ENCODE data around the gene FAM200B.
A peak's percentile ranks its signal among the peaks of the same experiment; 100 is the strongest.

FAM200B gene

DNA sequence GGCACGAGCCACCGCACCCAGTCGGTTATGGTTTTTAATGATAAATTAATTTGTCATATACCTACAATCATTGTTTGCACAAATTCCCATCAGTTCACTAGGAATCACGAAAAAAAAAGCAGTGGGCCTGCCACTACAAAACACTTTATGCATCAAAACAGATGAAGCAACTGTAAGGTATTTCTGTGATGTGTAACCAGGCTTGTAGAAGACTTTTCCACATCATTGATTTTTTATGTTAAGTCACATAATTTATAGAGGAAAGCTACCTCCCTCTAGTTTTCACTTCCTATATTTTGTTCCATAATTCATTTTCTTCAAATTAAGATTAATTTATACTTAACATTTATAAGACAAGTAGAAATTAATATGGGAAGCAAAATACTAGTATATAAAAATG, 6.7 kb upstream of the FAM200B start:
- TF ChIP-seq EZH2phosphoT487 (IDR thresholded peaks at IDR 0.05; ENCODE audit: borderline replicate concordance, low read length) = no peak
- TF ChIP-seq, protein P1, sequence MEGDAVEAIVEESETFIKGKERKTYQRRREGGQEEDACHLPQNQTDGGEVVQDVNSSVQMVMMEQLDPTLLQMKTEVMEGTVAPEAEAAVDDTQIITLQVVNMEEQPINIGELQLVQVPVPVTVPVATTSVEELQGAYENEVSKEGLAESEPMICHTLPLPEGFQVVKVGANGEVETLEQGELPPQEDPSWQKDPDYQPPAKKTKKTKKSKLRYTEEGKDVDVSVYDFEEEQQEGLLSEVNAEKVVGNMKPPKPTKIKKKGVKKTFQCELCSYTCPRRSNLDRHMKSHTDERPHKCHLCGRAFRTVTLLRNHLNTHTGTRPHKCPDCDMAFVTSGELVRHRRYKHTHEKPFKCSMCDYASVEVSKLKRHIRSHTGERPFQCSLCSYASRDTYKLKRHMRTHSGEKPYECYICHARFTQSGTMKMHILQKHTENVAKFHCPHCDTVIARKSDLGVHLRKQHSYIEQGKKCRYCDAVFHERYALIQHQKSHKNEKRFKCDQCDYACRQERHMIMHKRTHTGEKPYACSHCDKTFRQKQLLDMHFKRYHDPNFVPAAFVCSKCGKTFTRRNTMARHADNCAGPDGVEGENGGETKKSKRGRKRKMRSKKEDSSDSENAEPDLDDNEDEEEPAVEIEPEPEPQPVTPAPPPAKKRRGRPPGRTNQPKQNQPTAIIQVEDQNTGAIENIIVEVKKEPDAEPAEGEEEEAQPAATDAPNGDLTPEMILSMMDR (IDR thresholded peaks at IDR 0.05; ENCODE audit: low read depth, low read length, poor library complexity, severe bottlenecking) = no peak
- H3K27me3 ChIP-seq (ENCODE audit: control insufficient read depth, low read length) = no peaks in the 10 kb centered on the region
- peak overlapping the region; percentile 90 for H3K4me3 ChIP-seq (ENCODE audit: low read length)
- H3K79me2 ChIP-seq (ENCODE audit: control insufficient read depth, low read length) = peaks cover 95% of the 10 kb centered on the region
- H3F3A ChIP-seq (ENCODE audit: control insufficient read depth, insufficient read depth) = peaks cover 42% of the 10 kb centered on the region
- H3K4me2 ChIP-seq (ENCODE audit: low read length) = peak overlapping the region; percentile 67
- no peaks in the 10 kb centered on the region for H4K20me1 ChIP-seq (ENCODE audit: control insufficient read depth, insufficient read depth, low read depth, low read length)
- H3K9me2 ChIP-seq (replicated peaks; ENCODE audit: control insufficient read depth, low read length) = no peaks in the 10 kb centered on the region
- H3K36me3 ChIP-seq (ENCODE audit: control insufficient read depth, low read length) = peaks cover 68% of the 10 kb centered on the region
- H3K4me1 ChIP-seq (ENCODE audit: control insufficient read depth, low read length) = peaks cover 92% of the 10 kb centered on the region
- peak overlapping the region; percentile 93 for H3K27ac ChIP-seq (ENCODE audit: low read depth, low read length)
- H3K9me3 ChIP-seq (ENCODE audit: control insufficient read depth, insufficient read depth, low read length) = no peaks in the 10 kb centered on the region

DNA sequence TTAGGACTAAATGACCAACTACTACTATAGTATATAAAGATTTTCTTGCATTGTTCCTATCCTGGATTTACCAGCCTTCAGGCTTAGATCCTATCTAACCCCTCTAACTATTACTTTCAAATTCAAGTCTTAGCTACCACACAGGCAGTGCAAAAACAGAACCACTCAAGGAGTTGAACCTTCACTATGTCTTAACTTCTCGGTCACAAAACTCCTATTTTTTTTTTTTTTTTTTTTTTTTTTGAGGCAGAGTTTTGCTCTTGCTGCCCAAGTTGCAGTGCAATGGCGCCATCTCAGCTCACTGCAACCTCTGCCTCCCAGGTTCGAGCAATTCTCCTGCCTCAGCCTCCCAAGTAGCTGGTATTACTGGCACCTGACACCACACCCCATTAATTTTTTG, 6.3 kb upstream of the FAM200B start:
- H3K36me3 ChIP-seq (ENCODE audit: control insufficient read depth, low read length) = peaks cover 68% of the 10 kb centered on the region
- peaks cover 95% of the 10 kb centered on the region for H3K79me2 ChIP-seq (ENCODE audit: control insufficient read depth, low read length)
- H3K9me3 ChIP-seq (ENCODE audit: control insufficient read depth, insufficient read depth, low read length) = no peaks in the 10 kb centered on the region
- peaks cover 40% of the 10 kb centered on the region for H3F3A ChIP-seq (ENCODE audit: control insufficient read depth, insufficient read depth)
- no peaks in the 10 kb centered on the region for H3K9me2 ChIP-seq (replicated peaks; ENCODE audit: control insufficient read depth, low read length)
- peaks cover 88% of the 10 kb centered on the region for H3K4me1 ChIP-seq (ENCODE audit: control insufficient read depth, low read length)
- H4K20me1 ChIP-seq (ENCODE audit: control insufficient read depth, insufficient read depth, low read depth, low read length) = no peaks in the 10 kb centered on the region
- H3K4me2 ChIP-seq (ENCODE audit: low read length) = peak overlapping the region; percentile 67
- no peaks in the 10 kb centered on the region for H3K27me3 ChIP-seq (ENCODE audit: control insufficient read depth, low read length)
- no peak for TF ChIP-seq EZH2phosphoT487 (IDR thresholded peaks at IDR 0.05; ENCODE audit: borderline replicate concordance, low read length)
- TF ChIP-seq, protein P1 (IDR thresholded peaks at IDR 0.05; ENCODE audit: low read depth, low read length, poor library complexity, severe bottlenecking) = peak; percentile 42
- H3K4me3 ChIP-seq (ENCODE audit: low read length) = peak overlapping the region; percentile 90
- H3K27ac ChIP-seq (ENCODE audit: low read depth, low read length) = peak overlapping the region; percentile 93

DNA sequence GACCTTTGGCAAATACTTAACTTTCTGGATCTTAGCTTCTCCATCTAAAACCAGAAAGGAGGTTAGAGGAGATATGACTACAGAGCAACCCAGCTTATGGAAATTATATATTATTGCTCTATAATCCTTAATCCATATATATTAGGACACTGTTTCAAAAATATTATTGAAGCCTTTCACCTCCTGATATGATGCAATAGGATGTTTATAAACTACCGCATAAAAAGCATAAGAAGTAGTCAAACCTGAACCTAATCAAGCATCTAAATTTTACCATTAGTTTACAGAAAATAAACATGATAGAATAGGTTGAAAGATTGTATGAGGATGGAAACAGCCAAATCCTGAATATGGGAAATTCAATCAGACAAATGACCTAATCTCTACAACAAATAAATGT, 5.6 kb upstream of the FAM200B start:
- Histone ChIP-seq H3K4me3 (ENCODE audit: low read length) (peak overlapping the region; percentile 90), H3K36me3 (ENCODE audit: control insufficient read depth, low read length) (peaks cover 70% of the 10 kb centered on the region), H3K9me2 (replicated peaks; ENCODE audit: control insufficient read depth, low read length) (no peaks in the 10 kb centered on the region), H3K27me3 (ENCODE audit: control insufficient read depth, low read length) (no peaks in the 10 kb centered on the region), H3K4me1 (ENCODE audit: control insufficient read depth, low read length) (peaks cover 81% of the 10 kb centered on the region), H3K9me3 (ENCODE audit: control insufficient read depth, insufficient read depth, low read length) (no peaks in the 10 kb centered on the region), H3K79me2 (ENCODE audit: control insufficient read depth, low read length) (peaks cover 95% of the 10 kb centered on the region), H3F3A (ENCODE audit: control insufficient read depth, insufficient read depth) (peaks cover 40% of the 10 kb centered on the region), H4K20me1 (ENCODE audit: control insufficient read depth, insufficient read depth, low read depth, low read length) (no peaks in the 10 kb centered on the region), H3K27ac (ENCODE audit: low read depth, low read length) (peak overlapping the region; percentile 93), H3K4me2 (ENCODE audit: low read length) (peak overlapping the region; percentile 67)
- TF ChIP-seq EZH2phosphoT487 (IDR thresholded peaks at IDR 0.05; ENCODE audit: borderline replicate concordance, low read length) = no peak

DNA sequence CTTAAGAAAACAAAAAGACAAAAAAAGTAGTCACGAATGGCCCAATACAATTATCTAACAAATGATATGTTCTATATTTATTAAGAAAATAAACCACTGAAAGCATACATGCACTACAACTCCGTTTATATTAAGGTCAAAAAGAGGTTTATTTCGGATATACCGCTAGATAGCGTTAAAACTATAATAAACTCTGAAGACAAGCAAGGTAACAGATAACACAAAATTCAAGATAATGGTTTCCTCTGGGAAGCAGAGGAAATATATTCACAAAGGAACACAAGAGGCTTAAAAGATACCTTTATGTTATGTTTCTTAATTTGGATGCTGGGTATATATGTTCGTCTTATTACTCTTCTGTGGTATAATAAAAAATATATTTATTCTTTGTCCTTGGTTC, 4.7 kb upstream of the FAM200B start:
- H3K79me2 ChIP-seq (ENCODE audit: control insufficient read depth, low read length) = peaks cover 94% of the 10 kb centered on the region
- H3K27ac ChIP-seq (ENCODE audit: low read depth, low read length) = peak overlapping the region; percentile 93
- no peaks in the 10 kb centered on the region for H3K27me3 ChIP-seq (ENCODE audit: control insufficient read depth, low read length)
- peaks cover 66% of the 10 kb centered on the region for H3K36me3 ChIP-seq (ENCODE audit: control insufficient read depth, low read length)
- peaks cover 72% of the 10 kb centered on the region for H3K4me1 ChIP-seq (ENCODE audit: control insufficient read depth, low read length)
- H3K9me2 ChIP-seq (replicated peaks; ENCODE audit: control insufficient read depth, low read length) = no peaks in the 10 kb centered on the region
- H3F3A ChIP-seq (ENCODE audit: control insufficient read depth, insufficient read depth) = peaks cover 40% of the 10 kb centered on the region
- peak overlapping the region; percentile 67 for H3K4me2 ChIP-seq (ENCODE audit: low read length)
- no peaks in the 10 kb centered on the region for H3K9me3 ChIP-seq (ENCODE audit: control insufficient read depth, insufficient read depth, low read length)
- TF ChIP-seq, protein P1 (IDR thresholded peaks at IDR 0.05; ENCODE audit: low read depth, low read length, poor library complexity, severe bottlenecking) = no peak
- TF ChIP-seq EZH2phosphoT487 (IDR thresholded peaks at IDR 0.05; ENCODE audit: borderline replicate concordance, low read length) = no peak
- H3K4me3 ChIP-seq (ENCODE audit: low read length) = peak overlapping the region; percentile 90
- H4K20me1 ChIP-seq (ENCODE audit: control insufficient read depth, insufficient read depth, low read depth, low read length) = no peaks in the 10 kb centered on the region
